ENCODE results near the gene SLC4A4. TPM values are rescaled to one million over a fixed set of nuclear protein-coding genes. Genes with fewer than 3 reads are reported as not detected.

Gene SLC4A4
- total and polyA plus RNA-seq, 10 of the 15 experiments (the other 5 are each of a cell fraction or from before 2014, with no cell fraction given): 0.05 to 0.44 (median 0.18) TPM

DNA sequence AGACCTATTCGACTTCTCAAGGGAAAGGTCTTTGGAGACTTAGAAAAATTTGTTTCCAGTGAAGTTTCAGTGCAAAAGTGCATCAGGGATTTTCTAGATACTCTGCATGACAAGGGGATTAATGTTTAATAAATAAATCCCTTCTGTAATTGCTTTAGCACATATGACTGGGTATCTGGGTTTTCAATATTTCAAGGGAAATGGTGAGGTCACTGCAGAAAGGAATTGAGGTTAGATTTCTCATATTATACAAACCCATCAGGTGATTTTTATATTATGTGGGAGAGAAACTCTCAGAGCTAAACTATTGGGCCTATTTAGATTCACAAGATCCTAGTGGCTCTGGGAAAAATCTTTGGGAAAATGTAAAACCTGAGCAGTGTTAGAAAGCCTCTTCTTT lies 48.3 kb upstream of the SLC4A4 start:
- 0% methylated on average over 1 of the region's 1 CpG for WGBS (ENCODE audit: insufficient coverage, insufficient replicate concordance, low lambda C conversion rate, missing lambda C conversion rate)
- ATAC-seq (no peak), DNase-seq (ENCODE audit: low read depth, low spot score) (no peak), FAIRE-seq (no peak)
- CTCF ChIA-PET: interaction anchor here (1.6 kb wide), 1 partner anchor 20 kb away, joined by 3 read pairs; no protein-coding TSS in a partner anchor
- in situ Hi-C loops (cut with MboI): no loop called here
- Histone ChIP-seq H2AFZ (ENCODE audit: control insufficient read depth, low read depth, low read length) (no peak overlapping the region), H3K9ac (ENCODE audit: control insufficient read depth, insufficient read depth, low read length) (no peak overlapping the region), H3K4me3 (no peak overlapping the region), H3K4me2 (ENCODE audit: control insufficient read depth, insufficient read depth) (no peak overlapping the region), H3K36me3 (ENCODE audit: control insufficient read depth in 2 of 2, insufficient read depth in 2 of 2, low read length in 1 of 2) (no peaks in the 10 kb centered on the region), H4K20me1 (ENCODE audit: control insufficient read depth, insufficient read depth) (no peaks in the 10 kb centered on the region), H3K79me2 (ENCODE audit: control insufficient read depth, insufficient read depth, low read length) (no peaks in the 10 kb centered on the region), H3K27ac (ENCODE audit: control insufficient read depth, insufficient read depth) (no peak overlapping the region), H3K9me3 (replicated peaks; ENCODE audit: control insufficient read depth, insufficient read depth, low read length) (no peaks in the 10 kb centered on the region), H3K27me3 (replicated peaks in 1 of 2; ENCODE audit: control insufficient read depth in 2 of 2, insufficient read depth in 2 of 2, low read length in 1 of 2) (no peaks in the 10 kb centered on the region), H3K4me1 (ENCODE audit: control insufficient read depth, insufficient read depth, low read length) (no peaks in the 10 kb centered on the region)
- no TSS peak for BruUV-seq (replicated peaks)
- POLR2A ChIA-PET: no interaction called here
- TF ChIP-seq MTA3 (IDR thresholded peaks at IDR 0.05; ENCODE audit: borderline replicate concordance, low read length) (no peak), FOXK2 (IDR thresholded peaks at IDR 0.05) (no peak), SPI1 (IDR thresholded peaks at IDR 0.05; ENCODE audit: borderline replicate concordance, insufficient read depth, low read depth, low read length) (no peak), ATF7 (IDR thresholded peaks at IDR 0.05; ENCODE audit: low read depth) (no peak), BHLHE40 (IDR thresholded peaks at IDR 0.05; ENCODE audit: borderline replicate concordance in 1 of 2, low read depth in 2 of 2, low read length in 1 of 2) (no peak), RBBP5 (conservative IDR thresholded peaks at IDR 0.05) (no peak), RCOR1 (conservative IDR thresholded peaks at IDR 0.05; ENCODE audit: low read depth, low read length) (no peak), FOS (IDR thresholded peaks at IDR 0.05; ENCODE audit: borderline replicate concordance, extremely low read depth, insufficient read length) (no peak)
- TF ChIP-seq, protein P1, sequence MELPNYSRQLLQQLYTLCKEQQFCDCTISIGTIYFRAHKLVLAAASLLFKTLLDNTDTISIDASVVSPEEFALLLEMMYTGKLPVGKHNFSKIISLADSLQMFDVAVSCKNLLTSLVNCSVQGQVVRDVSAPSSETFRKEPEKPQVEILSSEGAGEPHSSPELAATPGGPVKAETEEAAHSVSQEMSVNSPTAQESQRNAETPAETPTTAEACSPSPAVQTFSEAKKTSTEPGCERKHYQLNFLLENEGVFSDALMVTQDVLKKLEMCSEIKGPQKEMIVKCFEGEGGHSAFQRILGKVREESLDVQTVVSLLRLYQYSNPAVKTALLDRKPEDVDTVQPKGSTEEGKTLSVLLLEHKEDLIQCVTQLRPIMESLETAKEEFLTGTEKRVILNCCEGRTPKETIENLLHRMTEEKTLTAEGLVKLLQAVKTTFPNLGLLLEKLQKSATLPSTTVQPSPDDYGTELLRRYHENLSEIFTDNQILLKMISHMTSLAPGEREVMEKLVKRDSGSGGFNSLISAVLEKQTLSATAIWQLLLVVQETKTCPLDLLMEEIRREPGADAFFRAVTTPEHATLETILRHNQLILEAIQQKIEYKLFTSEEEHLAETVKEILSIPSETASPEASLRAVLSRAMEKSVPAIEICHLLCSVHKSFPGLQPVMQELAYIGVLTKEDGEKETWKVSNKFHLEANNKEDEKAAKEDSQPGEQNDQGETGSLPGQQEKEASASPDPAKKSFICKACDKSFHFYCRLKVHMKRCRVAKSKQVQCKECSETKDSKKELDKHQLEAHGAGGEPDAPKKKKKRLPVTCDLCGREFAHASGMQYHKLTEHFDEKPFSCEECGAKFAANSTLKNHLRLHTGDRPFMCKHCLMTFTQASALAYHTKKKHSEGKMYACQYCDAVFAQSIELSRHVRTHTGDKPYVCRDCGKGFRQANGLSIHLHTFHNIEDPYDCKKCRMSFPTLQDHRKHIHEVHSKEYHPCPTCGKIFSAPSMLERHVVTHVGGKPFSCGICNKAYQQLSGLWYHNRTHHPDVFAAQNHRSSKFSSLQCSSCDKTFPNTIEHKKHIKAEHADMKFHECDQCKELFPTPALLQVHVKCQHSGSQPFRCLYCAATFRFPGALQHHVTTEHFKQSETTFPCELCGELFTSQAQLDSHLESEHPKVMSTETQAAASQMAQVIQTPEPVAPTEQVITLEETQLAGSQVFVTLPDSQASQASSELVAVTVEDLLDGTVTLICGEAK (IDR thresholded peaks at IDR 0.05; ENCODE audit: borderline replicate concordance): no peak
- intact Hi-C loops (cut with micrococcal nuclease; ENCODE audit: unreplicated experiment): no loop called here
- RAD21 ChIA-PET (ENCODE audit: unreplicated experiment): no interaction called here
- SMC1A ChIA-PET (ENCODE audit: uncharacterized antibody, unreplicated experiment): no interaction called here

Data from GM12878 (cell line).